ENCODE data around the gene BCCIP.

Gene BCCIP

DNA sequence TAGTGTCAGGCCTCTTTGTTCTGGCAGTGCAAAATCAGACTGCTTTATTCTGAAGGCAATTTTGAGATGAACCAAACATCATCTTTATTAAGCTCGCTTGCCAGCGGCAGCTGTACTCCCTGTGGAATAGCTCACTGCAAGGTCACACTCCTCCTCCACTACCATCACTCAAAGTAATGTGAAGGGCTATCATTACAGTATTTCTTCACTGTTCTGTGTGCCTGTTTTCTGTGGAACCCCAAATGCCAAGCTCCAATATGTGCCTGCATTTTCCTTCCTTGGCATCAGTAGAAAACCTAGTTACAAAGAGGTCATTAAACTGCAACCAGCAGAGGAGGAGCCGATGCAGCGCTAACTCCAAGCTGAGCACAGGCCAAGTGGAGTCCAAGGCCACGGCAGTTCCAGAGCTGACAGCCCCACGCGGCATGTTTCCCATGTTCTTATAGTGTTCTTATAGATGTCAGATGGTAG lies 21.4 kb downstream of the BCCIP start:
- DNase-seq (ENCODE audit: low read depth in 2 of 2), result no peak

DNA sequence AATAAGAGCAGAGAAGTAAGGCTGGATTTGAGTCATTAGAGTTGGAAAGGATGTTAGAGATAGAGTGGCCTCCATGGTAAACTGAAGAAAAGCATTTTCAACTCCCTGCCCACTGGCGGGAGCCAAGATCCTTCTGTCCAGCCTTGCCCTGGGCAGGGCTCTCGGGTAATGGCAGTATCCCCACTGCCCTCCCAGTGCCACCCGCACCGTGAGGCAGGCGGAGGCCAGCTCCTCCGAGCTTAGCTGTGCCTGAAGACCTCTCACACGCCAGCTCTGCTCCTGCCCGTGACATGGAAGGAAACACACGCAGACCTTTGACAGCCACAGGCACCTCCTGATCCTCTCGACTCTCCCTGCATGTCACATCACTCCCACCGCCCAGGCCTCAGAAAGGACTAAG lies 22.3 kb downstream of the BCCIP start:
- DNase-seq (ENCODE audit: low read depth in 2 of 2), result no peak

DNA sequence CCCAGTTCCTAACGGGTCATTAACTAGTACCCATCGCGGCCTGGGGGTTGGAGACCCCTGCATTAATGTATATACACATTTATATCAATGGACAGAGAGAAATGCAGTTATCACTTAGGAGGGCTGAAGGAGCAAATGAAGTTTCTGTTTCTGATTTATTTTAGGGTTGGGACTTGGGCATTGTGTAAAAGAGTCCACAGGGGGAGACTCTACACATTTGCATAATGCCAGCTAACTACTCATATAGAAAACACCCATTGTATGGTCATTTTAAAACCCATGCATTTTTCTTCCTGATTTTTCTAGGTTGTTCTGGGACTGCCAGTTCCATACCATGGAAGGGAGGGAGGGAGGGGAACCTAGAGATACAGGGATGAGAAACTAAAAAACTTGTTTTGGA lies 23.5 kb downstream of the BCCIP start:
- DNase-seq (ENCODE audit: low read depth in 2 of 2), result no peak

DNA sequence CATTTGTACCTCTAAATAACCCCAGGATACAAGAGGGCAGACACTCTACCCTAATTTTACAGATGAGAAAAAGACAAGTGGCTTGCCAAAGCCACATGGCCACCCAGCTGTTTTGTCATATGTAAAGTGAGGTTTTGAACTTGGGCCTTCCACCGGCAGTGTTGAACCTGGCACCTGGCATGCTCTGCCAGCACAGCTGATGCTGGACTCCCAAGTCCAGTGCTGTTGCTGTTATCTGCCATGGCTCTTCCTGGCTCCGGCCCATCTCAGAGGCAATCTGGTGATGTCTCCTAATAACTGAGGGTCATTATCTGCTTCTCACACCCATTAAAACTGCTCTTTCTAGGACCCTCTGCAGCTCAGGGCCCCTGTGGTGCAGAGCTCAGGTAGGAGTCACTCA lies 25.0 kb downstream of the BCCIP start:
- no peak for DNase-seq (ENCODE audit: low read depth in 2 of 2)

DNA sequence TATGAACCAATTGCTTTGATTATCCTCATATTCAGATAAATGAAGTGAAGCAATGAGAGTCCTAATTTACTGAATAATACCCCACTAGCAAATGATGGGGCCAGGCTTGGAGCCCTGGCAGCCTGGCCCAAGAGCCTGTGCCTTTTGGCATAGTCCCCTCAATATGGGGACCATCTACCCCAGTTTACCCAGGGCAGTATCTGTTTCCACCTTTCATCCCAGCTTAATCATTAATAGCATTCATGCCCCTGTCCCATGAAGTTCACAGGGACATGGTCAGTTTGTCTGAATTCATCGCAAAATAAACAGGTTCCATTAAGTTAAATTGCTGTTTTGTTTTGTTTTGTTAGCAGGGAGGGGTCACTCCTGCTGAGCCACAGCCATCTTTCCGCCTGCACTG lies 25.5 kb downstream of the BCCIP start:
- DNase-seq (ENCODE audit: low read depth in 2 of 2), result no peak

DNA sequence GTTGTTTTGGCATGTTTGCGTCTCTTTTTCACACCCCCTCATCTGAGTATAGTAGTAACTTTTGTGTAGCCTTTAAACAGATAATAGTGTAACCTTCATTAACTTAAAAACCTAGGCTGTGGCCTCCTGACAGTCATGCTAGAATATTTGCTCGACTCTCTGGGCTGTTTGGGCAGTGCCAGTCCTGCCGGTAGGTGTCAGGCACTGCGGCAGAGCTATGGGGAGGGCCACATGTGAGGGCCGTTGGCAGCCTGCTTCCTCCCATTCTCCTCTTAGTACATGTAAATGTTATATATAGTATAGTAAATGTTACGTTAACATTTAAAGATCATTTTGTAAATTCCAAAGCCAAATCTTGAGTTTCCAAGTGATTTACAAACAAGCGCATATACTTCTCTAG lies 26.1 kb downstream of the BCCIP start:
- no peak for DNase-seq (ENCODE audit: low read depth in 2 of 2)

DNA sequence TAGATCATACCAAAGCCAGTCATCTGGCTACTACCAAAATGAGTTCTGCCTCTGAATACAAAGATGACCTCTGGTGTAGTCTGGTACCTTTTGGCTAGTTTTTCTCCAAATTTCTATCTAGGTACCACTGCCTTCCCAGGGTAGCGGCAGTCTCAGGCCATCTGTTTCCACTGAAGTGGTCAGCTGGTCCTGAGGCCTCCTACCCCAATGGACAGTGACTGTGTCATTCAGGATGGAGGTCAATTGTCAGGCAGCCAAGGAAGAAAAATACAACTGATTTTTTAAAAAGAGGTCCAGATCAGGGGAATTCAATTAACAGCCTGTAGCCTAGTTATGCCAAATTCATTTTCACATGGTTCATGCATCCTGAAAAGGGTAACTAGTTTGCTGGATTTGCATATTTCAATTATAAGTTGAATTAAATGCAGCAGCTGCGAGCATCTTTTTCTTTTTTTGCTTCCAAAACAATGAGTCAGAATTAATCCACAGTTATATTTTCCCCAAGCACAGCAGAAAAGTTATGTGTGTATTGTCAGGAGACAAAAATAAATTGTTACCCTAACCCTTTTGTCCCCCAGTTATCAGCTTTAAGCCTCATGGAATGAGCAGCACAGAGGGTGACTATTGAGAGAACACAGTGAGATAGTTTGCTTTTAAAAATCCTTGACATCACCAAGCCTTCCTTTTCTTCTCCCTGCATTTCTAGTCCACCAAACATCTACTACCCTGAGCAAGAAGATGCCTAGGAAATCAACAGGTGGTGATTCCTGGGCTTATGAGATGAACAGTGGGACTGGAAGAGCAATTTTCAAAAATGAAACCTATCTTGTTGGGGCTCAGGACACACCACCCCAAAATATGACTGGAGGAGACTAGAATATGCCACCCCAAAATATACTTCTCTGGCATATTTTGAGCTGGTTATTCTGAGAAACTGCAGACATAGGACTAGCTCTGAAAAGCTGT lies 27.7 kb downstream of the BCCIP start:
- no peak for DNase-seq (ENCODE audit: low read depth in 2 of 2)

DNA sequence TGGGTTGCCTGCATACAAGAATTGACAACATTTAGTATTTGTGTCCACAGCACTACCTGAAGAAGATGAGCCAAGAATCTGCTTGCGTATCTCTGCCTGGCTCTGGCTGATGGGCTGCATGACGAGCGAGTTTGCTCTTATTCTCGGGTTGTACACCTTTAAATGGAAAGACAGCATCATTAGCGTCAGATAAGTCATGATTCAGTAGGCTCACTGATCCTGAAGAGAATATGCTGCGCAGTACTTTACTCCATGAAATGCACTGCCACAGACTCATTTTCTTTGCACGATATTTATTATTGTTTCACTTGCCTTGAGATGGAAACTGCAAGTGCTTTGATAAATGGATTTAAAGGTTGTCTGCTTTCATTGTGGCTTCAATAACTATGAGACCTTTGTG lies 29.1 kb downstream of the BCCIP start:
- DNase-seq (ENCODE audit: low read depth in 2 of 2), result no peak

DNA sequence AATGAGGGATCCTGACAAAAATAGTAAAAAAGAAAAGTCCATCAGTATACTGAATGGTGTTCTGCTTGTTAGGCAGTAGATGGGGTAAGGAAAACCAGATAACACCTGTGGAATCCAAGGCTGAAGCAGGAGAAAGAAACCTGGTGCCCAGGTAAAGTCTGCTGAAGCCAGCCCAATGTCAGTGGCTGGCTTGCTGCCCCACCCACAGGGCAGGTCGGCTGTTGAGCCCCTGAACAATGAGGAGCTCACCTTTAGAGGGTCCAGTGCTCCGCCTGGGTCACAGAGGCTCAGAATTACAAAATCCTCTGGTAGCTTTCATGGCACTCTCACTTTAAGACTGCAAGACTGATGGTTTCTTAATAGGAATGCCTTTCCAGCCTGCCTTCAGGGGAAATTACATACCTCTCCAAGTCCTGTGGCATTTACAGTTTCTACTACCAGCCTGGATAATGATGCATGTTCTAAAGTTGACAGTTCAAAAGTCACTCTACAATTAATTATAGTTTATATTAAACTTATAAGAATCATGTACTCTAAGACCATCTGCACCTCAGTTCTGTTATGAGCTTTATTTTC lies 33.9 kb downstream of the BCCIP start:
- DNase-seq (ENCODE audit: low read depth in 2 of 2), result no peak

DNA sequence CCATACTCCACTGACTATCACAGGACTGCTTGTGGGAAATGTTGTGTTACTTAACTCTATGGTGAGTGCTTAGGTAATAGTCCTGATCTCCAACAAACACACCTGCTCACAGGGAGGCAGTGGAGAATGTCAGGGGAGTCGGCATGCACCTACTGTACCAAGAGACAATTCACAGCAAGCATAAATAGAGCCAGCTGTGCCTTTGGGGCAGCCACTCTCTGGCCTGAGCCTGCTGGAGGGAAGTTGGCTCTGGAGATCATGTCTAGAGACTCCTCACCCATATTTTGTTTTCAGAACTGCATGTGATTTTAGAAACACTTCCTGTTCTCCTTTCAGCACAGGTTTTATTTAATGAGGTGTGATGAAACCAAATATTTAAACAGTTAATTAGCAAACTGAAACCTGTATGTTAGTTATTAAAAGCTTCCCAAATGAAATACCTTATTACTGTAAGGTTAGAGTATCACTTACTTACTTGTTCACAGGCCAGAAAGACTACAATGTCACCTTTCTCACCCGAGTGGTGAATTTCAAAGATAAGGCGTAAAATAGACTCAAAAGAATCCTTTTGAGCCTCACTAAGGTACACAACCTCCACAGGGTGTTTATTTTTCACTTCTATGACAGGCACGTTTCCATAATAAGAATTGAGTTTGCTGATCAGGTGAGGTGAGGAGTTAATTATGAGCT lies 35.9 kb downstream of the BCCIP start:
- DNase-seq (ENCODE audit: low read depth in 2 of 2), result no peak

DNA sequence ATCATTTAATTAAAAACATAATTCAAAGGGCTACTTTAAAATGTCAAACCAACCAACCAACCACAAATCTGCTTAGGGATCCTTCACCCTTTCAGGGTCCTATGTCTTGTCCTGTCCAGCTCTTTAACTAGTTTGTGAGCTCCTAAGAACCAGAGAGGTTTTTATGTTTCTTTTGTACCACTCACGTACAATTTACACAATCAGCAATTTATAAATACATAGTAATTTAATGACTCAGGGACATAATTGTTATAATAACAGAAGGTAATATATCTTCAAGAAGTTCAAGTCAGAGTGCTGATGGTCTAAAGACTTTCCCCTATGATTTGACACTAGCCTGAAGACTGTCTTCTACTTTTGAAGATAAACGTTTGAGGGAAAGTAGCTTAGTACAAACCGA lies 41.8 kb downstream of the BCCIP start:
- no peak for DNase-seq (ENCODE audit: low read depth in 2 of 2)

DNA sequence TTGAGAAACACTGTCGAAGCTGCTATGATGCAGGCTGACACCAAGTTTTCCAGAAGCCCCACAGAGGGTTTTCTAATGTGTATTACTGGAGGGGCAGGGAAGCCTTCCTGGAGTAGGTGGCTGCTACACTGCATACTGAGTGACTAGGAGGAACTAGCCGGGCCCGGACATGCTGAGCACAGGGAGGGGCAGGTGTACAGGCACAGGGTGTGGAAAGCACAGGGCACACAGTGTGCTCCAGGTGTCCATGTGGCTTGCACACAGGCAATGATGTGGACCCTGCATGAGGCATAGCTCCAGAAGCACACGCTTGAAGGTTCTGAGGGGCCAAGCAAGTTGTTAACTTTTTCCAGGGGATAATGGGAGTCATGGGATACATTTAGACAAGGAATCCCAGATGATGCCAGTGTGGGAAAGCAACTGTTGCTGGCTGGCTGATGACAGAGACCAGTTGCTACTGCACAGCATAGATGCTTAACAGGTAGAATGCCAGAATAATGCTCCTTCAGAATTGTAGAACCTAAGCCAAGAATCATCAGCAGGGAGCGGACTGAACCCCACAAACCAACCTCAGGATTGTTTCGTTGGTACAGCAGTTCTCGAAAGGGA lies 43.2 kb downstream of the BCCIP start:
- DNase-seq (ENCODE audit: low read depth in 2 of 2), result no peak

DNA sequence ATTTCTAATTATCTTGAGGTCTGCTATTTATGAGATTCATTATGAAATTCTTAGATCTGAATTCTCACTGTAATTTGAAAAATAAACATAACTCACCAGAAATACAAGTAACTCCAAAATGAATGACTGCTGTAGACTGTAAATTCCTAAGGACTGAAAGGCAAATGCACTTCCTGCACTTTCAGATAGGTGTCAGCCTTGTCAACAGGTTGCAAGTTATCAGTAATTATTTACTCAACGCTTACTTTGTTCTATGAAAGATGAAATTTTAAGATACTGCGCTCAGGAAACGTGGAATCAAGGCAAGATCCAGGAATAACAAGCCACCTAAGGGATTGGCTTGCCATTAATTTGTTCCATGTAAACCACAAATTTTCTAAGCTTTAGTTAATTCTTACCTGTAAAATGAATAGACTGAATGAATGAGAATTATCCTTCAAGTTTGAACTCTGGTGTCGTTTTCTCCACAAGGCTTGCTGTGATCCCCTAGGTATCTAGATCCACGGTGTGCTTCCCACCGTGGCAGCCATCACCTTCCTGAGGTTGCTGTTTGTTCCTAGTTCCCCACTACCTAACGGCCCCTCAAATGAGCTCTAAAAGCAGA lies 45.1 kb downstream of the BCCIP start:
- DNase-seq (ENCODE audit: low read depth in 2 of 2), result peak in 1 of 2 donors; percentile 14

DNA sequence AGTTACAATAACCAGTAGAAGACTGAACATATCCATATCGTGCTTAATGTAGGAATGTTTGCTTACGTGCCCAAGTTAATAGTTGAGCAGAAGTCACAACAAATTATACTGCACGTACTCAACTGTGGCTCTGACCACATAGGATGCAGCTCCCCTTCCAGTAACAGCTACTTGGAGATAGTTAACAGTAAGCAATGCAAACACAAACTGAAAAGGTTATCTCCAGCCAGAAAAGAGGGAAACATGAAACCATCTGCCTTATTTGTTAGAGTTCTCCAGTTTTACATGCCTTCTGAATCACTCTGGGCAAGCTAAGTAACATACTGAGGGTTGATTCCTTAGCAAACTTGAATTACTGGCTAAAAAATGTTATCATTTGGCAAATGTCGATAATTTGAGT lies 48.0 kb downstream of the BCCIP start:
- no peak for DNase-seq (ENCODE audit: low read depth in 2 of 2)

DNA sequence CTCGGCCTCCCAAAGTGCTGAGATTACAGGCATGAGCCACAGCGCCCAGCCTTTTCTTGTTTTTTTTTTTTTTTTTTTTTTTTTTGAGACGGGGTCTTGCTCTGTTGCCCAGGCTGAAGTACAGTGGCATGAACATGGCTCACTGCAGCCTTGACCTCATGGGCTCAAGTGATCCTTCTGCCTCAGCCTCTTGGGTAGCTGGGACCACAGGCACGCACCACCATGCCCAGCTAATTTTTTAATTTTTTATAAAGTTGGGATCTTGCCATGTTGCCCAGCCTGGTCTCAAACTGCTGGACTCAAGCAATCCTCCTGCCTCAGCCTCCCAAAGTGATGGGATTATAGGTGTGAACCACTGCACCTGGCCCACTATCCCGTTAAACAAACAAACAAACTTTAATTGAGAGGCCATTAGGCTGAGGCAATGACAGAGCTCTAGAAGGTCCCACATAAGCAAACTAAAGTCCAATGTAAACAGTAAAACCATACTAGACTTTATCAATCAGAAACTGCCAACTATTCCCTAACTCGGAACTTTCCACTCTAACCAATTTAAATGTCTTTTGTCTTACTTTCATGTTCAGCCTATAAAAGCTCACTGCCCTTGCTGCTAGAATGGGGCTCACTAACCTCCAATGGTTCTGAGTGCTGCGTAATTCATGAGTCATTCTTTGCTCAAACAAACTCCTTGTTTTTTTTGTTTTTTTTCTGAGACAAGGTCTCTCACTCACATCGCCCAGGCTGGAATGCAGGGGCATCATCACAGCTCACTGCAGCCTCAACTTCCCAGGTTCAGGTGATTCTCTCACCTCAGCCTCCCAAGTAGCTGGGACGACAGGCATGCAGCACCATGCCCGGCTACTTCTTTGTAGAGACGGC lies 55.9 kb downstream of the BCCIP start:
- no peak for DNase-seq (ENCODE audit: low read depth in 2 of 2)

DNA sequence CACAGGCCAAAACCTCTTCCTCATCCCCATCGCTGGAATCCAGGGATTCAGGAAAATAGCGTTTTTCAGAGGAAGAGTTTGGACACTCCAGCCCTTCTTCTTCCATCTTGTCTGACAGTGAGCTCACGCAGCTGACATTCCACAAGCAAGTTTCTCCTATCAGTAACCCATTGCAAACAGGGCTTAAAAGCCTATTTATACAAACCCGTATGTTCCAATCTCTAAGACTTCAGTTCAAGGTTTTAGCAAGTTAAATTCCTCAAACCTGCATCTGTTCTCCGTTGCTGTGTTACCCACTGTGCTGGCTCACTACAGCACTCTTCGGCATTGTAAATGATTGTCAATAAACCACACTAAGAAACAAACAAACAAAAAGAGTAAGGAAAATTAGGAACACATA lies 57.4 kb downstream of the BCCIP start:
- DNase-seq (ENCODE audit: low read depth in 2 of 2), result no peak

DNA sequence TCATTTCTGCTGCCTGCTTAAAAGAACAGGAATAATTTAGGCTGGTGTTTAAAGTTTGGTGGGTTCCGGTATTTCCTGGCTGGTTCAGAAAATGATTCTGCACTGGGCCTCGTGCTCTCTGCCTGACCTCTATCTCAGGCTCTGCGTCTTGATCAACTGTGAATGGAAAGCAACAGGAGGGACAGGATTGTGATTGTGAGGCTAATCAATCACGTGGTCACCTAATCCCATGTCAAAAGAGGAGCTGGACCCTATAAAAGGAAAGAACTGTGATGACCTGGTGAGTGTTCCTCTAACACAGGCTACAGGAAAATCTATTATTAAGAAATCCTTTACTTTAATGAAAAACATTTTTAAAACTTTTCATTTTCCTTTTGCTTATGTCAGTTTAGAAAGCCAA lies 57.8 kb downstream of the BCCIP start, which contains the start of gene DHX32:
Gene DHX32 (minus strand): TSS at position 101 of the 400 bp plus-strand sequence. CDS start 468 bp downstream, outside the sequence.
- DNase-seq (ENCODE audit: low read depth in 2 of 2), result no peak

DNA sequence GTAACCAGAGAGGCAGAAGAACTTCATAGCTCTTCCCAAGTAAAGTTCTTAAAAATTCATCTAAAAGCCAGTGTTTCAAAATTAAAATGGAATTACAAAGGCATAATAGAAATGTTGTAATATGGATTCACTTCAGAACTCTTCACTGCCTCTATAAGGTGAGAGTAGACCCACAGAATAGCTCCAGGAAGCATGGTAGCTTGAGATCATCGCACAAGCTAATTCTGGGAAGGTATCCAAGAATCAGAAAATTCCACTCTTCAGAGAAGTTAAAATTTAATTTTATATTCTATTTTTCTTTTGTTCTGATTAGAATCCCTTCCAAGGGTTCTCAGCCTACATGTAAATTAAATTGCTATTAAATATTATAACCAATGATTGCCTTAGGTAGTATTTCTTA lies 59.2 kb downstream of the BCCIP start:
- DNase-seq (ENCODE audit: low read depth in 2 of 2), result no peak

DNA sequence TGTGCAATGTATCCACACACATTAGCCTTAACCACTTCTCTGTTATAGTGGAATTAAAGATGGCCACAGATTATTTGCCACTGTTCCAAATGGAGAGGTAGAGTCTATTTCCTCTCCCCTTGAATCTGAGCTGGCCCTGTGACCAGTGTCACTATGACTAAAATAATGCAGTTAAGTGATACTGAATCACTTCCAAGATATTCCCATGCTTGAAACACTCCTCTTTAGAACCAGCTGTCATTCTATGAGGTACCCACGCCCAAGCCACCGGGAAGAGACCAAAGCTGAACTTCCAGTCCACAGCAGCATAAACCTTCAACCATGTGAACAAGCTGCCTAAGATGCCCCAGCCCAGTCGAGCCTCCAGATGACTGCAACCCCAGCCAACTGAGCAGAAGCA lies 59.9 kb downstream of the BCCIP start:
- no peak for DNase-seq (ENCODE audit: low read depth in 2 of 2)
